NOMO-1 treated with DMSO at 0.1 percent for 48 hours (cell line): ENCODE results near the gene MAT2B.

Experiments used
- DNase-seq: peaks from one replicate; lab custom pipeline; 2025; ENCODE audit not compliant: unreplicated experiment; lab: John Stamatoyannopoulos, UW

Gene MAT2B

GRCh38 chr5:163505368-163506094, at the start of gene MAT2B:
TSS of gene MAT2B (plus strand) at chr5:163505619. CDS start at chr5:163505687, 68 bp downstream.
- peak; percentile 95 for DNase-seq

- no peak for DNase-seq
Measured at GRCh38 chr5:163456029-163456589, 49.3 kb upstream of the MAT2B start.

- no peak for DNase-seq
Measured at GRCh38 chr5:163456840-163457239, 48.6 kb upstream of the MAT2B start.

GRCh38 chr5:163458778-163459385, 46.5 kb upstream of the MAT2B start:
- no peak for DNase-seq

GRCh38 chr5:163459462-163459818, 46.0 kb upstream of the MAT2B start:
- DNase-seq = no peak

DNA sequence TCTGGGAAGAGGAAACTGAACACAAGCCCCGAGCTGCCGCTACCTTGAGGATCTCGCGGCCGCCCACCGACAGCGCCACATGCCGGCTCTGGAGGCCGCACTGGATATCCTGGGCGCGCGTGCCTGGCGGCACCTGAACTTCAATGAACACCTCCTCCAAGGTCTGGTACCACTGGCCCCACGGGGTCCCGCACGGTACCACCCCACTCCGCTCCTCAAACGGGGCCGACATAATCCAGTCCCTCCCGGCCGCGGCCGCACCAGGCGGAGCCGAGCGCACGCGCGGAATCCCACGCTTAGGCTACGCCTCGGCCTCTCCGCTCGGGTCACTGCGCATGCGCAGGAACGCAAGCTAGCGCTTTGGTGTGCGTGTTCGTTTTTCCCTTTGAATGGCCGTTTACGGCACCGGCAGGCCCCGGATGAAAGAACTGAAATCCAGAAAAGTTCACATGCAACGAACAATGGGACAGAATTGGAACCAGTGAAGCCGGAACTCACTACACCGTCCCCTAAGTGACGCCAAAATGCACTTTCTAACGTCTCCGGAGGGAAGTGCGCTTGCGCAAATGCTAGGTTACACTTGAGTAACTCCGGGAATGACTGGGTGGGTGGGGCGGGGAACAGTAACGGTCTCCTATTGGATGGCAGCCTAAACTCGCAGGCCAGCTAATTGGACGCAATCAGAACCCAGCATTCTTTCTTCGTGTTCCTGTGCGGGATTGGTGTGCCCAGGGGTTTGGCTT, 45.4 kb upstream of the MAT2B start, which contains the start of gene NUDCD2:
Gene NUDCD2 (minus strand): TSS at position 284 of the 743 bp plus-strand sequence. CDS start 52 bp downstream, at position 232.
- DNase-seq = peak; percentile 98

GRCh38 chr5:163460562-163461171, 44.8 kb upstream of the MAT2B start, which contains the start of gene HMMR:
TSS of gene HMMR (plus strand) at chr5:163460632. CDS start at chr5:163460693, 61 bp downstream.
- DNase-seq = no peak

GRCh38 chr5:163463063-163463435, 42.4 kb upstream of the MAT2B start:
- no peak for DNase-seq

GRCh38 chr5:163467682-163468081, 37.7 kb upstream of the MAT2B start:
- no peak for DNase-seq

GRCh38 chr5:163473635-163474243, 31.7 kb upstream of the MAT2B start:
- no peak for DNase-seq

DNA sequence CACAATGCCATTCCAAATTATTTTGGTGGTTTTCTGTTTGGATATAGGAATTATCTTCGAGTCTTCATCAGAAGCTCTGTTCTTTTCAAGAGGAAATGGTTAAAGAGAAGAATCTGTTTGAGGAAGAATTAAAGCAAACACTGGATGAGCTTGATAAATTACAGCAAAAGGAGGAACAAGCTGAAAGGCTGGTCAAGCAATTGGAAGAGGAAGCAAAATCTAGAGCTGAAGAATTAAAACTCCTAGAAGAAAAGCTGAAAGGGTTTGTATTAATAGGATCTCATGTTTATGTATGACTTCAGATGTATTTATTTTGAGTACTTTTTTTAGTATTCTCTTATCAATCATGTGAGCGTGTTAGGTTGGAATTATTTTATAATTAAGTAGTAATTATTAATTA, 30.0 kb upstream of the MAT2B start:
- DNase-seq = peak; percentile 67

DNA sequence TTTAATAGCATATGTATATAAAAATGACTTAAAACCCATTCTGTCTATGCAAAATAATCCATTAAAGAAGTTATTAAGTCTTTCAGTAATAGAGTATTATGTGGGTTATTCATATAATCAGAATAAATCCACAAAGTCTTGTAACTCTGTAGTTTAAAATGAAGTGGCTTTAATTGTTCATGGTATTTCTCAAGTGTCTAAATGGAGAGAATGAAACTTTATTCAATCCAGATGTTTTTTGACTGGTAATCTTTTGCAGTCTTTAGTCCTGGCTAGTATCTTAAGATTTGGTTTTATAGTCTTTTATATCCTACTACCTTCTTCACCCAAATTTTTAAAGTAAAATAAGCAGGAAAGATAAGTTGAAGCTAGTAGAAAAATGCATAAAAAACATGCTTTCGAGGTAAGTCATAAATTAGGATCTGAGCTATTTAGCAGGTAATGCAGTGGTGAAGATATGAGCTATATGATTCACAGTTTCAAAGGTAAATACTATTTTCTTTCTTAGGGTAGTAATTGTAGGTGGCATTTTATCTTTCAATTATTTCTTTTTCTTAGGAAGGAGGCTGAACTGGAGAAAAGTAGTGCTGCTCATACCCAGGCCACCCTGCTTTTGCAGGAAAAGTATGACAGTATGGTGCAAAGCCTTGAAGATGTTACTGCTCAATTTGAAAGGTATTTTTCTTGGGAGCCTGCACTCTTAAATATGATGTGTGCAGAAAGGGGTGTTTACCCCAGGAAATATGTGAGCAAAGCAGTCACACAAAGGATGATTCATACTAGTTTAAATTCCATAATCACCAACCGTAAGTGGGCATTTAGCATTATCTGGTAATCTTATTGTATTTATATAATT, 27.1 kb upstream of the MAT2B start:
- DNase-seq = no peak

GRCh38 chr5:163478982-163479271, 26.5 kb upstream of the MAT2B start:
- no peak for DNase-seq

DNA sequence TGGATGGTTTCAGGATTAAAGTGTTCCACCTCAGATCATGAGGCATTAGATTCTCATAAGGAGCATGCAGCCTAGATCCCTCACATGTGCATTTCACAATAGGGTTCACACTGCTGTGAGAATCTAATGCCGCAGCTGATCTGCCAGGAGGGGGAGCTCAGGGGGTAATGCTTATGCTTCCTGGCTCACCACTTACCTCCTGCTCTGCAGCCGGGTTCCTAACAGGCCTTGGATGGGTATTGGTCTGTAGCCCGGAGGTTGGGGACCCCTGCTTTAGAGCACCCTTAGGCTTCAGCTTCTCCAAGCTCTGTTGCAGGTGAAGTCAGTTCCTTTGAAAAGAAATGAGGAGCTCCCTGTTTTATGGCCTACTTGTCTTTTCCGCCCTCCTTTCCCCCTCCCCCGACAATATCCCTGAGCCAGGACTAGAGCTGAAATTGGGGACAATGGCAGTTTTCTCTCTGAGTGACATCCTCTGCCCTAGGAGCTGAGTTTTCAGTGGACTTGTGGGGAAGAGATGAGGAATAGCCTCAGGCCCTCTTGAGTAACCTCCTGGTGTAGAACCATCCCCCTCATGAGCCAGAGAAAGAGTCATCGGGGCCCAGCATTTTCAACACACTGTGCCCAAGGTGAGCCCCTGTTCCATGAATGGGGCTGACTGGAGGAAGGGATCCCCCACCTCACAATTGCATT, 16.2 kb upstream of the MAT2B start:
- no peak for DNase-seq

DNA sequence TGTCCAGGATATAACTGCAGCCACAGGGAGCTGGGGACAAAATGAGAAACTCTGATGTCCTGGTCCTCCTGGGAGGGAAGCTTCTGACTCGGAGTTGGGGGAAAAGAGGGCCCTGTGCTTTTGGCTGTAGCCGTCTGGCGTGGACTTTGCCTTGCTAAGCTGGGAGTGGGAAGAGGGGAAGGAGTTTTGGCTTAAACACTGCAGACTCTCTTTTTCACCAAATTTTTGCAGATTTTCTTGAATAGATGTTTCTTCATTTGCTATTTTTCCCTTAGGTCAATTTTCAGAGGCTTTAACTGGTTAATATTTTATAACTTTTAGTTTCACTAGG, 15.7 kb upstream of the MAT2B start:
- DNase-seq = no peak

DNA sequence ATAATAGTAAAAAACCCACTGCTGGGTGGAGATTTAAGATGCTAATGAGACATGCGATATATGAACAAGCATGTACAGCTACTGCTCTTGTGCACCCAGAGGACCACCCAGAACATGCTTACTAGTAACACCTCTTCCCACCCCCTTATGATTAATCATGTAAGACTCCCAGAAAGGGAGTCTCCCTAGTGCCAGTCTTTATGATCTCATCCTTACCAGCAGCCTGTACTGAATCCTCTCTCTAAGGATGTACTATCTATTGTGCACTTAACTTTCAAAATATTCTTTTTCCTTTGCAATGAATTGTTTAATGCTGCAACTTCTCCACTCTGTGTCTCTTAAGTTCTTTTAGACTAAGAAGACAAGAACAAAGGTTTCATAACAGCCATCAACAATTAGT, 9.1 kb upstream of the MAT2B start:
- no peak for DNase-seq

- no peak for DNase-seq
Measured at GRCh38 chr5:163497315-163497714, 8.1 kb upstream of the MAT2B start.

- no peak for DNase-seq
Measured at GRCh38 chr5:163498886-163499285, 6.5 kb upstream of the MAT2B start.

DNA sequence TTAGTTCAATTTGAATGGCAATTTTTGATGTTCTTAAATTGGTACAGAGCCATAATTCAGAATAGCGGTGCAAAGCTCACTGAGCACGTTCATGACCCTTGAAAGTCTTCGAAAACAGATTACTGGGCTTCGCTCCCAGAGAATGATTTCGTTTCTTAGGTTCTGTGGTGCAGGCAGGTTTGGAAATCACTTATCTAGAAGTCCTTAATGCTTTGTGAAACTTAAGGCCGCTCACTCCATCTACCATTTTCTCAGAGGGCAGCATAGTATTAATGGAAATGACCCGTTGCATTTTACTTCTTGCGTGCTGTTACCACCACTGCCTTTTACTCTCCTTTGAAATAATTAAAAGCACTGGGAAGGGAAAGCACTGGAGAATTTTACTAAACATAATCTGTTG, 2.9 kb upstream of the MAT2B start:
- no peak for DNase-seq
